ENCODE measurements around the gene GRID2.
"Not testable (repeated sequence)": the region's sequence is repeated elsewhere in the genome, so short reads cannot be mapped to it uniquely, and the experiment has no call there.

GRID2 gene

DNA sequence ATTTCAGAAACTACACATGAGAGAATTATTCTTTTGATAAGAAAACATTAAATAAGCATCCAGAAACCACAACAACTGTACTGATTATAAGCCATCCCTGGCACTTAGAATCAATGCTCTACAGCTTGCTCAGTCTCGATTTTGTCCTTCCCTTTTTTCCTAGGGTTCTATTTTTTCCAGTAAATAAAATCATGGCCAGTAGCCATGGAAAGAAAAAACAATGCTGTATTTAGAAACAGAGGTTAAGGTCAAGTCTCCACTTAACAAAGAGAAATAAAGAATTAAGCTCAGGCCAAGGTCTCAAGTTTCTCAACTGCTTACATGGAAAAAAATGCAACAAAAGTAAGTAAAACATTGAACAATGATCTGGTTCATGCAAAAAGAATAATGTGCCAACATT is 38.7 kb upstream of the GRID2 start:
- no peak overlapping the region for H3K4me3 ChIP-seq (ENCODE audit: low read length)
- DNase-seq (ENCODE audit: low read depth, low spot score) = no peak
- no peaks in the 10 kb centered on the region for H3K9me3 ChIP-seq (ENCODE audit: control insufficient read depth, insufficient read depth, low read length)
- no CpG with 5 or more reads among the region's 1 CpG for WGBS (ENCODE audit: insufficient coverage, insufficient read length)
- H3K27ac ChIP-seq (ENCODE audit: low read length) = no peak overlapping the region
- peaks cover 19% of the 10 kb centered on the region; the same call in 1 of the 2 replicates for H3K36me3 ChIP-seq (ENCODE audit: control insufficient read depth, insufficient read depth, low read length)
- no peaks in the 10 kb centered on the region for H3K27me3 ChIP-seq (ENCODE audit: control insufficient read depth, insufficient read depth, low read length)
- H3K4me1 ChIP-seq (ENCODE audit: control insufficient read depth, insufficient read depth, low read length) = no peaks in the 10 kb centered on the region

DNA sequence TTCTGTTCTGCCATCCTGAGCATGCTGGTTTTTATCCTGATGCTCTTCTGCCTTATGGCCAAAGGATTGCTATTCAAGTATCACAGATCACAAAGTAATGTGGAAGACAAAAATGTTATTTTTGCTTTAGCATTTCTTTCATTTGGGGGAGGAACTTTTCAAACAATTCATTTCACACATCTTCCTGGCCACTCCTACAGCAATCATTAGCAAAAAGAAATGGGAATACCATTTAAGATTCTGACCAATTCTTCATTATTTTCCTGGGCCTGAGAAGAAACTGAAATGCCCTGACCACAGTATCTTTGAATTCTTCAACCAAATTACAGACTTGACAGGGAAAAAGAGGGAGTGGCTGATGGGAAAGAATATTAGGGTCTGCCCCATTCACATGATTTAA is 38.0 kb upstream of the GRID2 start:
- no peak overlapping the region for H3K4me3 ChIP-seq (ENCODE audit: low read length)
- peaks cover 22% of the 10 kb centered on the region; the same call in 1 of the 2 replicates for H3K36me3 ChIP-seq (ENCODE audit: control insufficient read depth, insufficient read depth, low read length)
- H3K9me3 ChIP-seq (ENCODE audit: control insufficient read depth, insufficient read depth, low read length) = no peaks in the 10 kb centered on the region
- H3K27ac ChIP-seq (ENCODE audit: low read length) = no peak overlapping the region
- no peaks in the 10 kb centered on the region for H3K27me3 ChIP-seq (ENCODE audit: control insufficient read depth, insufficient read depth, low read length)
- H3K4me1 ChIP-seq (ENCODE audit: control insufficient read depth, insufficient read depth, low read length) = no peaks in the 10 kb centered on the region
- no peak for DNase-seq (ENCODE audit: low read depth, low spot score)

DNA sequence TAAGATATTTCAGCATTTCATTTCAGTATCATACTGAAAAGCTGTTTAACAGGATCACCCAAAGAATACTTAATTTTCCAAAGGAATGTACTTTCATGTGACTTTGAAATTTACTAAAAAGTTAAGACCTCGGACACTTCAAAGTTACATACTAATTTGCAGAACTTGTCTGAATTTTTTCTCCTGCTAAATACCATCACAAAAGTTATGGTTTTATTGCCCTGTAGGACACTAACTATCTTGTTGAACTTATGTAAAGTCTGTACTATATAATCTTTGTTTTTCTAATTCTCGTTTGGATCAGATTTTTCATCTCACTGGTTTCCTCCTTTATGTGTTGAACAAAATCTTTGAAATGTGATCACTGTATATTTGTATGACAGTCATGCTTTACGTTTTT is 37.2 kb upstream of the GRID2 start:
- DNase-seq (ENCODE audit: low read depth, low spot score) = no peak
- Histone ChIP-seq H3K27ac (ENCODE audit: low read length) (no peak overlapping the region), H3K4me1 (ENCODE audit: control insufficient read depth, insufficient read depth, low read length) (no peaks in the 10 kb centered on the region), H3K9me3 (ENCODE audit: control insufficient read depth, insufficient read depth, low read length) (no peaks in the 10 kb centered on the region), H3K4me3 (ENCODE audit: low read length) (no peak overlapping the region), H3K27me3 (ENCODE audit: control insufficient read depth, insufficient read depth, low read length) (no peaks in the 10 kb centered on the region), H3K36me3 (ENCODE audit: control insufficient read depth, insufficient read depth, low read length) (peaks cover 22% of the 10 kb centered on the region; the same call in 1 of the 2 replicates)
- WGBS (ENCODE audit: insufficient coverage, insufficient read length) = no CpG with 5 or more reads among the region's 3 CpGs

DNA sequence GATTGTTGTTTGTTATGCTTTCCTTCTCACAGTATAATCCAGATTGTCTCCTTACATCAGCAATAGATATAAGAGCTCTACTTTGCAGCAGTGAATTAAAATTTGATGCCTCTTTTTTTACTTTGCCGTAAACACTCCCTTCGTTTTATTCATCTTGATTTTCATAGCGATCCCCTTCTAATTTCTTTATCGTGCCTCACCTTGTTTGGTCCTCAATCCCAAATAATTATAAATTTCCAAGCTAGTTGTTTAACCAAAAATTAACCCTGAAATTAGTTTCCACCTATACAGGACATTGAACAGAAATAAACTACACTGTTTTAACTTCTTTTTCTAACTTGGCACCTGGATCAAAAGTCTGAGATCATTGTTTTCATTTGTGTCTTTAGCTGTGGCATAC is 35.1 kb upstream of the GRID2 start:
- no peak overlapping the region for H3K4me3 ChIP-seq (ENCODE audit: low read length)
- H3K36me3 ChIP-seq (ENCODE audit: control insufficient read depth, insufficient read depth, low read length) = peaks cover 13% of the 10 kb centered on the region; the same call in 1 of the 2 replicates
- 100% methylated on average over 2 of the region's 4 CpGs for WGBS (ENCODE audit: insufficient coverage, insufficient read length)
- DNase-seq (ENCODE audit: low read depth, low spot score) = no peak
- H3K9me3 ChIP-seq (ENCODE audit: control insufficient read depth, insufficient read depth, low read length) = no peaks in the 10 kb centered on the region
- H3K27me3 ChIP-seq (ENCODE audit: control insufficient read depth, insufficient read depth, low read length) = no peaks in the 10 kb centered on the region
- H3K4me1 ChIP-seq (ENCODE audit: control insufficient read depth, insufficient read depth, low read length) = no peaks in the 10 kb centered on the region
- no peak overlapping the region for H3K27ac ChIP-seq (ENCODE audit: low read length)

DNA sequence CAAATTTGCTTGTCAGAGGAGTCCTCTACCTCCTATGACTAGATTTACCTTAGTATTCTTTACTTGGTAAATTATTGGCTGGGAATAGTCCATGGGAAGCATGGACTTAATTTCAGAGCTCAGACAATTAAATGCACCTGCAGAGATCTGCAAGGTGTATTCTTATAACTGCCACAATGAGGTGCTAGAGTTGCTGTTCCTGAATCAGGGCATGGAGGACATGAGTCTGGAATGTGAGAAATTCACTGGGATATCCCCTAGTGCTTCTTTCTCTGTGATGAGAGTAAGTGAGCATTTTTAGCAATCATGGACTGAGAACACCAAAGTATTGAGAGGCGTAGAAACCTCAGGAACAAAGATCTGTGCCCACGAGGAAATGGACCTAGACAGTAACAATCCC is 32.9 kb upstream of the GRID2 start:
- H3K36me3 ChIP-seq (ENCODE audit: control insufficient read depth, insufficient read depth, low read length) = peaks cover 9% of the 10 kb centered on the region; the same call in 1 of the 2 replicates
- peak overlapping the region; percentile 13; the same call in 1 of the 2 replicates for H3K4me3 ChIP-seq (ENCODE audit: low read length)
- DNase-seq (ENCODE audit: low read depth, low spot score) = no peak
- no CpG with 5 or more reads among the region's 2 CpGs for WGBS (ENCODE audit: insufficient coverage, insufficient read length)
- H3K9me3 ChIP-seq (ENCODE audit: control insufficient read depth, insufficient read depth, low read length) = no peaks in the 10 kb centered on the region
- H3K4me1 ChIP-seq (ENCODE audit: control insufficient read depth, insufficient read depth, low read length) = no peaks in the 10 kb centered on the region
- no peaks in the 10 kb centered on the region for H3K27me3 ChIP-seq (ENCODE audit: control insufficient read depth, insufficient read depth, low read length)
- no peak overlapping the region for H3K27ac ChIP-seq (ENCODE audit: low read length)

DNA sequence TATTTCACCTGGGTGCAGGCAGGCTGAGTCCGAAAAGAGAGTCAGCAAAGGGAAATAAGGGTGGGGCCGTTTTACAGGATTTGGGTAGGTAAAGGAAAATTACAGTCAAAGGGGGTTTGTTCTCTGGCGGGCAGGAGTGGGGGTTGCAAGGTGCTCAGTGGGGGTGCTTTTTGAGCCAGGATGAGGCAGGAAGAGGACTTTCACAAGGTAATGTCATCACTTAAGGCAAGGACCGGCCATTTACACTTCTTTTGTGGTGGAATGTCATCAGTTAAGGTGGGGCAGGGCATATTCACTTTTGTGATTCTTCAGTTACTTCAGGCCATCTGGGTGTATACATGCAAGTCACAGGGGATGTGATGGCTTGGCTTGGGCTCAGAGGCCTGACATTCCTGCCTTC is 32.2 kb upstream of the GRID2 start:
- not testable (repeated sequence) for H3K4me1 ChIP-seq (ENCODE audit: control insufficient read depth, insufficient read depth, low read length); H3K27me3 ChIP-seq (ENCODE audit: control insufficient read depth, insufficient read depth, low read length); H3K36me3 ChIP-seq (ENCODE audit: control insufficient read depth, insufficient read depth, low read length); H3K9me3 ChIP-seq (ENCODE audit: control insufficient read depth, insufficient read depth, low read length); H3K27ac ChIP-seq (ENCODE audit: low read length); DNase-seq (ENCODE audit: low read depth, low spot score)
- H3K4me3 ChIP-seq (ENCODE audit: low read length) = peak overlapping the region; percentile 13; the same call in 1 of the 2 replicates
- no CpG with 5 or more reads among the region's 4 CpGs for WGBS (ENCODE audit: insufficient coverage, insufficient read length)

DNA sequence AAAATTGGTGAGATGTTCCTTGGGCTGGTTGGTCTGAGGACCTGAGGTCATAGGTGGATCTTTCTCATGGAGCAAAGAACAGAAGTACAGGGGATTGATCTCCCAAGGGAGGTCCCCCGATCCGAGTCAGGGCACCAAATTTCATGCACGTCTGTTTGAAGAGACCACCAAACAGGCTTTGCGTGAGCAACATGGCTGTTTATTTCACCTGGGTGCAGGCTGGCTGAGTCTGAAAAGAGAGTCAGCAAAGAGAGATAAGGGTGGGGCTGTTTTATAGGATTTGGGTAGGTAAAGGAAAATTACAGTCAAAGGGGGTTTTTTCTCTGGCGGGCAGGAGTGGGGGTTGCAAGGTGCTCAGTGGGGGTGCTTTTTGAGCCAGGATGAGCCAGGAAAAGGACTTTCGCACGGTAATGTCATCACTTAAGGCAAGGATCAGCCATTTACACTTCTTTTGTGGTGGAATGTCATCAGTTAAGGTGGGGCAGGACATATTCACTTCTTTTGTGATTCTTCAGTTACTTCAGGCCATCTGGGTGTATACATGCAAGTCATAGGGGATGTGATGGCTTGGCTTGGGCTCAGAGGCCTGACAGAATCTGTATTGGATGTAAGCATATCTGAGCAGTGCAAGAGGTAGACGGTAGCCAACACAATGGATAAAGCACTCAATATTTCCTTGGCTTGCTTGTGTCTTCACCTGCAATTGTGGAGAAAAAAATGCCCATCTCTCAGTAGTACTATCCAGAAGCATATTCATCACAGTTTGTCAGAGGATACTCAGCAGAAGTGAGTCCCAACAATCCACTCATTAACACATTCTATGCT is 26.5 kb upstream of the GRID2 start:
- H3K4me3 ChIP-seq (ENCODE audit: low read length) = peak overlapping the region; percentile 90; the same call in 1 of the 2 replicates
- H3K36me3 ChIP-seq (ENCODE audit: control insufficient read depth, insufficient read depth, low read length); H3K9me3 ChIP-seq (ENCODE audit: control insufficient read depth, insufficient read depth, low read length); DNase-seq (ENCODE audit: low read depth, low spot score); H3K27me3 ChIP-seq (ENCODE audit: control insufficient read depth, insufficient read depth, low read length); H3K4me1 ChIP-seq (ENCODE audit: control insufficient read depth, insufficient read depth, low read length): not testable (repeated sequence)
- H3K27ac ChIP-seq (ENCODE audit: low read length) = peak overlapping the region; percentile 89
- WGBS (ENCODE audit: insufficient coverage, insufficient read length) = no CpG with 5 or more reads among the region's 8 CpGs

DNA sequence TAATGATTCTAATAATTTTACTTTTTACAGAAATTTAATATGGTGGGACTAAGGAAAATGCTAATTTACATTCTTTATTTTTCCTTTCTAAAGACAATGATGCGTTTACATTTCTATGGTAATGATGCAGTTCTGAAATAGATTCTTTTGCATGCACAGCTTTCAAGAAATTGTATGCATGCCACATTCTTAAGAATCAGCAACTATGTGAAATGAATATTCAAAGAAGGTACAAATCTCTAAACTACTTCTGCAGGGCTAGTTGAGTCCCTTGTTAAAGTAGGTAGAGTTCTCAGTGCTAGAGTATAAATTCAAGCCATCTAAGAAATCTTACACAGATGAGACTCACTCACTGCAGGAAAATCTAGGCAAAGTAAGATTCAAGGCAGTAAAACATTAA is 24.5 kb upstream of the GRID2 start:
- no peak overlapping the region for H3K4me3 ChIP-seq (ENCODE audit: low read length)
- no peaks in the 10 kb centered on the region for H3K4me1 ChIP-seq (ENCODE audit: control insufficient read depth, insufficient read depth, low read length)
- H3K27ac ChIP-seq (ENCODE audit: low read length) = no peak overlapping the region
- WGBS (ENCODE audit: insufficient coverage, insufficient read length) = no CpG with 5 or more reads among the region's 1 CpG
- no peak for DNase-seq (ENCODE audit: low read depth, low spot score)
- no peaks in the 10 kb centered on the region for H3K27me3 ChIP-seq (ENCODE audit: control insufficient read depth, insufficient read depth, low read length)
- no peaks in the 10 kb centered on the region for H3K9me3 ChIP-seq (ENCODE audit: control insufficient read depth, insufficient read depth, low read length)
- H3K36me3 ChIP-seq (ENCODE audit: control insufficient read depth, insufficient read depth, low read length) = no peaks in the 10 kb centered on the region

DNA sequence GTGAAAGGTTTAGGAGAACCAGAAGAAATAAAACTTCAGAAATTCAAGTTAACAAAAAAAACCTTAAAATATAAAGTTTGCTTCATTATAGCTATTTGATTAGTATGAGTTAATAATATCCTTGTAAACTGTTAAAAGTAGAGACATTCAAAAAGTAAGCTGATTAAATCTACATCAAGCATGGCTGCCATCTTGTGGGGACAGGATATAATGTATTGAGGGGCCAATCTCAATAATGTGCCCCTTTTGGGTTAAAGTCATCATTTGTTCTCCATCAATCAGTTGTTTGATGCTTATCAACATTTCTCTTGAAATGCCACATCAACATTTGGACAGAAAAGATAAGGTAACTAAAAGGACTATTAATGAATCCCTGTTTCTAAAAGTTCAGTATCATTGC is 4.6 kb upstream of the GRID2 start:
- H3K27ac ChIP-seq (ENCODE audit: low read length) = no peak overlapping the region
- H3K4me1 ChIP-seq (ENCODE audit: control insufficient read depth, insufficient read depth, low read length) = no peaks in the 10 kb centered on the region; the same call in 1 of the 2 replicates
- no peaks in the 10 kb centered on the region for H3K36me3 ChIP-seq (ENCODE audit: control insufficient read depth, insufficient read depth, low read length)
- no peaks in the 10 kb centered on the region for H3K27me3 ChIP-seq (ENCODE audit: control insufficient read depth, insufficient read depth, low read length)
- no peak for DNase-seq (ENCODE audit: low read depth, low spot score)
- no peaks in the 10 kb centered on the region for H3K9me3 ChIP-seq (ENCODE audit: control insufficient read depth, insufficient read depth, low read length)
- H3K4me3 ChIP-seq (ENCODE audit: low read length) = no peak overlapping the region

DNA sequence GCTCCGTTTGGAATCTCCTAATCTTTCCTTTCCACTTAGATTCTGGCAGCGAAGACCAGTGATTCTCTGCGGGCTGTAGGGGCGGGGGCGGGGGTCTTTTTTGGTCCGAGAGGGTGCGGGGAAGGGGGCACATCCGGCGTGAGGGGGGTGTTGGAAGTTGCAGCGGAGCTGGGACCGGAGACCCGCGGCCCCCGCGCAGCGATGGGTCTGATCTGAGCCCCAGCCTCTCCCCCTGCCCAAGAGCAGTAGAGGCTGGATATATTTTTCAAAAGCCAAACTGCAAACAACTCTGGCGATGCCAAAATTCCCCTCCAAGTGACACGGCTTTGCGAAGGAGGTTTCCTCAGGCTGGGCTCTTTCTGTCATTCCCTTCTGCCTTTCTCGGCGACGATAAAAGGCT is 355 bp downstream of the GRID2 start:
- no peak for DNase-seq (ENCODE audit: low read depth, low spot score)

DNA sequence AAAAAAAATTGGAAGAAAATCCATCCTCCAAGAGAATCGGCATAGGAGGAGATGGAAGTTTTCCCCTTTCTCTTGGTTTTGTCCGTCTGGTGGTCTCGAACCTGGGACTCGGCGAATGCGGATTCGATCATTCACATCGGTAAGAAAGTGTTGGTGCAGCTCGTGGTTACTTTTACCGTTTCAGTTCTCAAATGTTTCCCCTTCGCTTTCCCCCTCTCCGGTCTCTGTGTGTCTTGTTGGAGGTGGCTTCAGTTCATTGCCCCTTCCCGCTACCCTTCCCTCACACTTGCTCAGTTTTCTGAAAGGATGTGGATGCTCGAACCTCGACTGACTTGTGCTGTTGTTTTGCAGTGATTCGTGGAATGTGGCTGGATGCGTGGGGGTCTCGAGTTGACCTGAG is 840 bp downstream of the GRID2 start:
- Histone ChIP-seq H3K27me3 (ENCODE audit: control insufficient read depth, insufficient read depth, low read length) (no peaks in the 10 kb centered on the region), H3K36me3 (ENCODE audit: control insufficient read depth, insufficient read depth, low read length) (no peaks in the 10 kb centered on the region), H3K27ac (ENCODE audit: low read length) (no peak overlapping the region), H3K4me1 (ENCODE audit: control insufficient read depth, insufficient read depth, low read length) (no peaks in the 10 kb centered on the region; the same call in 1 of the 2 replicates), H3K9me3 (ENCODE audit: control insufficient read depth, insufficient read depth, low read length) (no peaks in the 10 kb centered on the region), H3K4me3 (ENCODE audit: low read length) (peak overlapping the region; percentile 73; the same call in 1 of the 2 replicates)
- WGBS (ENCODE audit: insufficient coverage, insufficient read length) = no CpG with 5 or more reads among the region's 18 CpGs
- DNase-seq (ENCODE audit: low read depth, low spot score) = no peak

More for the DNA sequence above, 355 bp downstream of the GRID2 start:
- Histone ChIP-seq H3K4me3 (ENCODE audit: low read length) (peak overlapping the region; percentile 73; the same call in 1 of the 2 replicates), H3K36me3 (ENCODE audit: control insufficient read depth, insufficient read depth, low read length) (no peaks in the 10 kb centered on the region), H3K27me3 (ENCODE audit: control insufficient read depth, insufficient read depth, low read length) (no peaks in the 10 kb centered on the region), H3K4me1 (ENCODE audit: control insufficient read depth, insufficient read depth, low read length) (no peaks in the 10 kb centered on the region; the same call in 1 of the 2 replicates), H3K9me3 (ENCODE audit: control insufficient read depth, insufficient read depth, low read length) (no peaks in the 10 kb centered on the region), H3K27ac (ENCODE audit: low read length) (no peak overlapping the region)
- no CpG with 5 or more reads among the region's 22 CpGs for WGBS (ENCODE audit: insufficient coverage, insufficient read length)
